Activated CD4-positive, alpha-beta T cell treated with anti-CD3 and anti-CD28 coated beads, Interleukin-10, Interleukin-2, amounts not matched to agents 100 ng/mL and 50 ng/mL, durations not matched to agents 16 hours and 8 hours (primary cell): ENCODE results near the gene RBM4.

Experiments
- DNase-seq: peaks from one replicate; pipeline ENCODE4 v3.0.0-alpha.2; 2020

Gene RBM4

GRCh38 chr11:66659763-66660162, 21.3 kb downstream of the RBM4 start:
- no peak for DNase-seq

GRCh38 chr11:66663741-66664296, 25.3 kb downstream of the RBM4 start:
- no peak for DNase-seq

DNA sequence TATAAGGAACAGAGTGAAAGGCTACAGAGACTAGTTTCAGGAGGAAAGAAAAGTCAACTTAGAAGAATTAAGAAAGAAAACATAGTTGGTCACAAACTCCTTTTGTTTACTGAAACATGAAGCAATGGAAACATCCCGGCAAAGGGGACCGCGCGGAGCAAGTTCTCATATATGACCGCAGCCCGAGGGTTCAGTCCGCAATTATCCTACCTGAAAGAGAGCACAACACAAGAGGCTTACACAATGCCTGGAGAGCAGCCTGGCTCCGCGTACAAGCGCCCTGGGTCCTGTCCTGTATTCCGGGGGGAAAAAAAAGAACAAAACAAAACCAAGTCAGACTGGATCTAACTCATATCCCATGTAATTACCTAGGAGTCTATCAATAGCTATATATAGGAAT, 26.9 kb downstream of the RBM4 start:
- DNase-seq, result no peak

DNA sequence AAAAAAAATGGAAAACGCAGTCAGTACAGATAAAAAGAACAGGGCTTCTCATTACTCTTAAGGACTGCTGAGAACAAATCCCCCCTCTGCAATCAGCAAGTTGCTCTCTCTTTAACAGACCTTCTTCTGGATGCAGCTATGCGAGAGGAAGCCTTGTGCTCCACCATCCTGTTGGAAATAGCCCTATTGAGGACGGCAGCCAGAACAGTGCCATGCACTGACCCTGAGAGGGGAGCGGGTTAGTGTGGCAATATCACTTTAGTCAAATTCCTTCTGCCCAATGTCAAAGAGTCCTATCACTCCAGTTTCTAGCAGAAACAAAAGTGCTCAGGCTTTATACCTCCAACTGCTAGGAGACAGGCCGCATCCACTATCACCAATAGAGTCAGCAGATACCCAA, 32.3 kb downstream of the RBM4 start:
- no peak for DNase-seq

DNA sequence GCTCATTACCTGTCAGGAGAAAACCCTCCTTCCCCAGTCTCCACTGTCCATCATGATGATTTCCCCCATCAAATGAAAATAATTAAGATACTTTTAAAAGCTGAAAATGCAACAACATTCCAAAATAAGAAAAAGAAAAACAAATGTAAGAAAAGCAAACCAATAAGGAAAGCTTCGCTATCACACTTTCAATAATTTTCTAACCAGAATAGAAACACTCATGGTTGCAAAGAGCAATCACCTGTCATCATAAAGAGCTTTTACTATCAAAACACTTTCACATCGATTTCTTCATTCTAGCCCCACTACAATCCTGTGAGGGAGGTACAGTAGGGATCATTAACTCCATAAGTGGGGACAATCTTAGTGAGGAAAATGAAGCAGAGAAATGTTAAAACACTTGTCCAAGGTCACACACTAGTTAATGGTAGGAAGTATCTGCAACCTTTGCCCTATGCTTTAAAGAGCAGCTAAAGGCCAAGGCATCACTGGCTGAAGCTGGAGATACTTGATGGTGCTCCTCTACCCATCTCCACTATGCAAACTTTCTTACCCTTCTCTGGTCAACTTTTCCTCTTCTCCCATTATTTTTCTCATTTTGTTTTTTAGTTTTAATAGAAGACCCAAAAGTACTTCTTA, 36.6 kb downstream of the RBM4 start:
- DNase-seq, result no peak

- no peak for DNase-seq
Measured at GRCh38 chr11:66676282-66676919, 37.9 kb downstream of the RBM4 start.

- DNase-seq, result no peak
Measured at GRCh38 chr11:66676931-66677598, 38.6 kb downstream of the RBM4 start.

DNA sequence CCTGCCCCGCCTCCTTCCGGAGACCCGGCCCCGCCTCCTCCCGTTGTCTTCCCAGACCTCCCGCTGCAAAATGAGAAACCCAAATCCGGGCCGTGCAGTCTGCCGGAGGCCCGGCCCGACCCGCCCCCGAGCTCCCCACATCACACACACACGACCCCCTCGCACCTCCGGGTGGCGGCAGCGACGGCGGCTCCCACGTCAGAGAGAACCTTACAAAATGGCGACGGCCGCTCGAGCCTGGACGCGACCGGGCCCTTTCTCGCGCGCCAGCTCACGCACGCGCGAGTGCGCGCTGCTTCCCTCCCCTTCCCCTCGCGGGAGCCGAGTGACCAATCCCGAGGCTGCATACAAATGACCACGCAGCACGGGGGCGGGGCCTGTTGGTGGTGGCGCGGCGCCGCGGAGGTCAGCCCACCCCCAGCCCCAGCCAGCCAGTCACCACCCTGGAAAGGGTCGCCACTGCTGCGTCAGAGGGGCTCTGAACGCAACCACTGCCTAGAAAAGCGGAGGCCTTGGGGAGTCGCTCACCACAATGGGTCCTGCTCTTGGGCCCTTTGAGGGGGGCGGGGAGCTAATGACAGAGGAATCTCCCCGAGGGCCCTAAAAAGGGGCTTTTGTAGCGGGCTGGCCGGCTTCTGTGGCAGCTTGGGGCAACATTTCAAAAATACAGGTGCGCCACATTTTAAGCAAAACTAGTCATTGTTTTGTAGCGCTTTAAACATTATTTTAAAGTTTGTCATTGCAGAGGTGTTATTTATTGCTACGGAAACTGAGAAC, 39.3 kb downstream of the RBM4 start, which contains the start of gene RBM4B:
RBM4B (minus strand) TSS at position 289 of the 777 bp plus-strand sequence. CDS start 808 bp downstream, outside the sequence.
- peak; percentile 98 for DNase-seq

DNA sequence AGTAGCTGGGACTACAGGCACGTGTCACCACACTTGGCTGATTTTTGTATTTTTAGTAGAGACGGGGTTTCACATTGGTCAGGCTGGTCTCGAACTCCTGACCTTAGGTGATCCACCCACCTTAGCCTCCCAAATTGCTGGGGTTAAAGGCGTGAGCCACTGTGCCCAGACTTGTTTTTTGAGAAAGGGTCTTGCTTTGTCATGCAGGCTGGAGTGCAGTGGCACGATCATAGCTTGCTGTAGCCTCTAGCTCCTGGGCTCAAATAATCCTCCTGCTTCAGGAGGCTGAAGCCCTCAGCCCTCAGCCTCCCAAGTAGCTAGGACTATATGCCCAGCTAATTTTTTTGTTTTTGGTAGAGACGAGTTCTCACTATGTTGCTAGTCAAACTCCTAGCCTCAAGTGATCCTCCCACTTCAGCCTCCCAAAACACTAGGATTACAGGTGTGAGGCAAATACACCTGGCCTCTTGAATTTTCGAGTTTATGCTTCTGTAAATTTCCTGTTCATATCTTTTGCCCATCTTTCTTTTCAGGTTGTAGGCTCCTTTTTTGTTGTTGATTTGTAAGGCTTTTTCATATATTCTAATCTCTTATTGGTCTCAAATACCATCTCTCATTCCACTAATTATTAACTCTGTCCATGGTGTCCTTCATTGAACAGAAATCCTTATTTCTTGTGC, 42.6 kb downstream of the RBM4 start:
- no peak for DNase-seq

GRCh38 chr11:66683877-66684276, 45.4 kb downstream of the RBM4 start:
- no peak for DNase-seq

DNA sequence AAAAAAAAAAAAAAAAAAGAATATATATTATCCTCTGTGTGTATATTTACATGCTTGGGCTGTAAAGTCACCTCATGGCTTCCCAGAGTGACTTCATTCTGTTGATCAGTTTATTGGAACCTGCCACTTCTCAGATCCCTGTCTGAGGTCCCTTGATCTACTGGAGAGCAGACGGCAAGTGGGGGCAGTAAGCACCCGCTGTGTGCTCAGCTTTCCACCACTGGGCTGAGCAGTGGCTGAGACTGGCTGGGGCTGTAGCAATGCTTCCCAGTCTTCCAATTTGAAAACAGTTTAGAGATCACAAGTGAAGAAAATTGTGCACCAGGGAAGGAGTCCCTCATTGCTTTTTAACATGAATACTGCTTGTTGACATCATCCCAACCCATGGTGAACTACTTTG, 46.1 kb downstream of the RBM4 start:
- no peak for DNase-seq

DNA sequence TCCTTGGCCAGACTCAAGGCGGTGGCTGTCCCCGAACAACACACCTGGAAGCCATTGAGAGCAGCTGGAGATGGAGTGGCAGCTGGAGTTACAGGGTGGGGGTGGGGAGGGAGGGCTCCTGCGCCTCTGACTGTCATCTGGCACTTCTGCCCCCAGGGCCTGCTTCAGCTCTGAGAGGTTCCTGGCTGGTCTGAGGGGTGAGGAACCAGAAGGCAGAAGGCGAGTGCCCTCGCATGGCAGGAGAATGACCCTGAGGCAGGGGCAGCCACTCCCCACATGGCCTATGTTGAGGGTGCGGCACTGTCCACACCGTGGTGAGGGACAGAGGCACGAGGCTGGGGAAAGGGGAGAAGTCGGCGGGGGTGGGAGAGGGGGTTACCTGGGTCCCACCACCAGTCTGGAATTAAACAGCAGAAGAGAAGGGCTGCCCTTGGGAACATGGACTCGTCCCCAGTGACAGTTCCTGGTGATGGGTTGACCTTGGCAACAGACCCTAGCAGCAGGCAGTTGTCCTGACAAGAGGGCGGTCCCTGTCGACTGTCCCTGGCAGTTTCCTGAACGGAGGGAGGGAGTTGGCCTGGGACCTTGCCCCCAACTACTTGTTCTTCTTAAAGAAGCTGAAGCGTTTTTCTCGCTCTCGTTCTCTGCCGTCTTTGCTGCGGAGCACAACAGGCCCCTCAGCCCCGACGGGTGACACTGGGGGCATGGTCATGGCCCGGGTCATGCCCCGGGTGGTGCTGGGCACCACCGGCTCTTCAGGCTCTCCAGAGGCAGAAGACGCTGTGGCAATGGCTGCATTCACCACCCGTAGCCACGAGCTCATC, 47.0 kb downstream of the RBM4 start:
- no peak for DNase-seq

- DNase-seq, result no peak
Measured at GRCh38 chr11:66686100-66686785, 47.7 kb downstream of the RBM4 start.

DNA sequence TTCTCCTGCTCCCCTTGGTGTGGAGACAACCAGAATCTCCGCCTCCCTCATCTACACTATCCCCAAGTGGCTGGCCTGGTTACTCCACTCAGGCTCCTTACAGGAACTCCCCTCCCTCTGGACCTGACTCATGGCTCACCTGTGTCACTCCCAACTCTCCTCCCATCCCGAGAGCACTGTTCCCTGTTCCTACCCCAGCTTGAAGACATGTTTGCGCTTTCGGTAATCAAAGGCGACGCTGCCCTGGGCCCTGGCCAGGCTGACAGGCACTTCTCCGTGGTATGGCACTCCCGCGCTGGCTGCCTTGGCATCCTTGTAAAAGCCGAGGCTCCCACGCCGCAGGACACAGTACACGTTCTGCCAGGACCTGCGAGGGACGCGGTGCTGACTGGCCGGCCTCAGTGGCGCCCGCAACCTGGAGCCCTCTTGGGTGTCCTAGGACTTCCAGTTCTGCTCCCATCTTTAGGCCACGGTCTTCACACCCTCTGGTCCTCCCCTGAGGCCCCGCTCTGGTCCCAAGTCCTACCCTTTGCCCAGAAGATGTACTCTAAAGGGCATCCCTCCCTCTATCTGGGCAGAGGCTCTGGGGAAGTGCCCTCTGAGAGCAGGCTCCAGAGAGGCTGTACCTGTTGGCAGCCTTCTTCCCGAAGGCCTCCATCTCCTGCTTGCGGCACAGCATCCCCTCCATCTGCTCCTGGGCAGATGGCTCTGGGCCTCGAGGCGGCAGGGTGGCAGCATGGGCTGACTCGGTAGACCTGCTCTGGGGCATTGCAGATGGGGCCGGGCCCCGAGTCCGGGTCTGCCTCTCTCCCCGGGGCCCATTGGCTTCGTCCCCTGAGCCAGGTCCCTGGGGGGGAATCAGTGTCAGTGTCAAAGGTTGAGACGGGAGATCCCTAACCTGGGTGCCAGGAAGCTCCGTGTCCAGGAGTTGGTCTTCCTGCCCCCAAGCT, 48.6 kb downstream of the RBM4 start:
- no peak for DNase-seq

DNA sequence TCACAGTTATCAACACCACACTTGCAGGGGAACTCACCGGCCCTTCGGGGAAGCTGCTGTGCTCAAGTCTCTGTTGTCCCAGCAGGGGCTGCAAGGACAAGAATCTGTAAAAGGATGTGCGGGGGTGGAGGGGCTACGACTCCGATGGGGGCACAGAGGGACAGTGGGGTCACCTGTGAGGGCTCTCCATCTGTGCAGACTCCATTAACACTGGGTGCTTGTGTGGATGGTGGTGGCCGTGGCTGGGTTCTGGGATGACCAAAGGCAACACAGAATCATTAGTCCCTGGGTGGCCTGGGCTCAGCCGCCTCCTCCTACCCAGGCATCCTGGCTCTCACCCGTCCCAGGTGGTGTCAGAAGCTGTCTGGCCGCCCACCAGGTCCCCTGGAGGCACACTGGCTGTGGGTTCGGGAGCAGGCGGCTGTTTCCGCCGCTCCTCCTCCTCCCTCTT, 49.4 kb downstream of the RBM4 start:
- no peak for DNase-seq

DNA sequence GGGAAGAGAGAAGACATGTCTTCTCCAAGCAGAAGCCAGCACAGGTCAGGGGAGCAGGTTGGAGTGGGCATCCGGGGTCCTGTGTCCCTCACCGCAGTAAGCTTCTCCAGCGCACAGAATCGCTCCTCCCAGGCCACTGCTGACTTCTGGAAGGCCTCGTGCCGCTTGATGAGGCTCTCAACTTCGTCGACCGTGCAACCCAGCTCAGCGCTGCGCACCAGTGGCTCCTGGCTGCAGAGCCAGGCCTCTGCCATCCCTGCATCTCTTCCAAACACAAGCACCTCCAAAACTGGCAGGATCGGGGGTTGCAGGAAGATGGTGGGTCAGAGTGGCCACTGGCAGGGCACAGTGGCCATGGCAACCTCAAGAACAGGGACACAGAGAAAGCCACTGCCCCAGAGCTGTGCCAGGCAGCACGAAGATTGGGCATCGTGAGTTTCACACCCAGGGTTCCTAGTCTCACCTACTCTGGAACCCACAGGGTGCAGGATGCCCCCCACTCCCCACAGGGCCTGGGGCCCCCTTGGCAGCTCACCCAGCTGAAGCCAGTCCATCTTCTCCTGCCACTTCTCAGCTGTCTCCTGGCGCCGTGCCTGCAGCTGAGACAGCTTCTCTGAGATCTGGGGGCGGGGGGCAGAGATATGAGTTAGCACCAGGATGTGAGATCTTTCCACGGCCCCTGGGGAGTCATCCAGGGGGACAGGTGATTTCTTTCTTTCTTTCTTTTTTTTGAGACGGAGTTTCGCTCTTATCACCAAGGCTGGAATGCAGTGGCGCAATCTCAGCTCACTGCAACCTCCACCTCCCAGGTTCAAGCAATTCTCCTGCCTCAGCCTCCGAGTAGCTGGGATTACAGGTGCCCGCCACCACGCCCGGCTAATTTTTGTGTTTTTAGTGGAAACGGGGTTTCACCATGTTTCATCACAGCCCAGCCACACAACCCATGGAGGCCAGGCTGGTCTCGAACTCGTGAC, 50.3 kb downstream of the RBM4 start:
- no peak for DNase-seq

GRCh38 chr11:66689661-66690590, 51.4 kb downstream of the RBM4 start:
- no peak for DNase-seq
